Stimulated activated CD4-positive, alpha-beta T cell treated with anti-CD3 and anti-CD28 coated beads, Interleukin-2, amount 100 ng/mL, for 24 hours (primary cell): ENCODE results near the gene VMAC.

Source experiments
- DNase-seq, 2 donors: peaks; one replicate each; pipeline ENCODE4 v3.0.0-alpha.2; 2020

Gene VMAC

DNA sequence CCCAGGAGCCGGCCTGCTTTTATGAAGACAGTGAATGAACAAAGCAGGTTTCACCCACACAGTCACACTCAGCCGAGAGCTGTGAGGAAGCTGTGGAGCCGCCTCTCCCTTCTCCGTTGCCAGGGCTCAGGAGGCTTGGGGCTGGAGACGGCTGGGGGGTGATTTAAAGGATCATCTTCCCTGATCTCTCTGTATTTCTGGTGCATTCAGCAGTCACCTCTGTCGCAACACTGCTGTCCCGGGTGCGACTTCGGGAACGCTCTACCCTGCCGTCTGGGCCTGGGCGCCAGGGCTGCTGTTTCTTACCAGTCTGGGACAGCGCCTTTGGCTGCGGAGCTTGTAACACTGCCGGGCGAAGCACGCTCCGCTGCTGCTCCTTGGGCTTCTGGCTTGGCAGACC, 27.5 kb downstream of the VMAC start:
- DNase-seq, result no peak

- no peak for DNase-seq
These were observed 28.1 kb downstream of the VMAC start for GRCh38 chr19:5932609-5933262.

DNA sequence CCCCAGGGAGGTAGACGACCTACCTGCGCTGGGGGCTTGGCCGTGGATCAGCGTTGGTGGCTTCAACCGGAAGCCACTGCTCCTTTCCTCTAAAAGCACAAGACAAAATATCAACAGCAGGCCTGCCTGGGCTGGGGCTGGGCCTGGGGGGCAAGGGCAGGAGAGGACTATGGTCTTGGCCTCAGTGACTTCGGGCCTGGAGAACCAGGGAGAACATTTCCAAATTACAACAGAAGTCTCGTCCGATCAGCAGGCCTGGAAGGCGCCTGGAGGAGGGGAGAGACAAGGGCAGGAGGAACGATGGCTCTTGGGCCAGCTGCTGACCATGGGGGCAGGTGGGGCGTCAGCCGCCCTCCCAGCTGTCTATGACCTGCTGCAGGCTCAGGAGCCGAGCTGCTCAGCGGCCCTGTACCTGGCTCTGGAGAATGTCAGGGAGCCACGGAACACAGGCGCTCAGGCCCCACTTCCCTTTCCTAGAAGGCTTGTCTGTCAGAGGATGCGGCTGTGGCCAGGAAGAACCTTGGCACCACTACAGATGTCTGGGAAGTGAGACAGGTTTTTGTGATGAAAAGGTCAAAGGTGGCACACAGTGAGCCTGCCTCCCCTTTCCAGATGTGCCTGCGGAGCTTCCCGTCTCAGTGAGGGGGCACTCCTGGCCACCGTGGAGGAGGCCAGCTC, 28.9 kb downstream of the VMAC start:
- DNase-seq, result no peak

GRCh38 chr19:5934069-5934401, 29.4 kb downstream of the VMAC start:
- no peak for DNase-seq

GRCh38 chr19:5934774-5935472, 30.3 kb downstream of the VMAC start:
- no peak for DNase-seq

GRCh38 chr19:5935473-5936291, 31.0 kb downstream of the VMAC start:
- no peak for DNase-seq

DNA sequence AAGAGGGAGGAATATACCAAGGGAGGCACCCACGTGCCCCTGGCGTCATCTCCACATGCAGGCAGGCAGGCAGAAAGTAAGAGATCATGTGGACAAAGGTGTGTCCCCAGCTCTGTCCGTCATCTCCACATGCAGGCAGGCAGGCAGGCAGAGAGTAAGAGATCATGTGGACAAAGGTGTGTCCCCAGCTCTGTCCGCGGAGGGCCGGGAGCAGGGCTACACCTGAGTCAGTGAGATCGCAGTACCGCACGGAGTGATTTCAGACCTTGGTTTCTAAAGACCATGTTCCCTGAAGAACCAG, 31.6 kb downstream of the VMAC start:
- DNase-seq, result no peak

- no peak for DNase-seq
These were observed 32.9 kb downstream of the VMAC start for GRCh38 chr19:5937550-5937949.

GRCh38 chr19:5940260-5941208, 35.9 kb downstream of the VMAC start:
- no peak for DNase-seq

- DNase-seq, result no peak
These were observed 37.0 kb downstream of the VMAC start for GRCh38 chr19:5941673-5942072.

DNA sequence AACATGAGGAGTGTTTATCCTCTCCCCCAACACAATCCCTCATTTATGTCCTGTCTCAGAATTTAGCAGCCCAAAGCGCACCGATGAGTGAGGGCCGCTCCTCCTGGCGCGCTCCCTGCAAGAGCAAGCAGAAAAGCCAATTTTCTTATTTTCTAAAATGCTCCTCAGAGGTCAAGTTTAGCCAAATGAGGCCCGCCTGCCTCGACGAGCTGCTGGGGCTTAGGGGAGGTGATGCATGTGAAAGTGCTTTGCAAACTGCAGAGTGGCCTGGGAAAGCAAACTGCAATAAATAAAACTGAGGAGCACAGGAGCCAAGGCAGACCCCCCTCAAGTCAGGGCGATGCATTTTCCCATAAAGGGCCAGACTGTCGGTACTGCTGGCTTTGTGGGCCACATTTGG, 38.4 kb downstream of the VMAC start:
- no peak for DNase-seq

GRCh38 chr19:5943623-5944022, 39.0 kb downstream of the VMAC start:
- no peak for DNase-seq

GRCh38 chr19:5947435-5947834, 42.8 kb downstream of the VMAC start:
- no peak for DNase-seq

- DNase-seq, result peak in 1 of 2 donors; percentile 33
These were observed 44.3 kb downstream of the VMAC start for GRCh38 chr19:5948752-5949564.

DNA sequence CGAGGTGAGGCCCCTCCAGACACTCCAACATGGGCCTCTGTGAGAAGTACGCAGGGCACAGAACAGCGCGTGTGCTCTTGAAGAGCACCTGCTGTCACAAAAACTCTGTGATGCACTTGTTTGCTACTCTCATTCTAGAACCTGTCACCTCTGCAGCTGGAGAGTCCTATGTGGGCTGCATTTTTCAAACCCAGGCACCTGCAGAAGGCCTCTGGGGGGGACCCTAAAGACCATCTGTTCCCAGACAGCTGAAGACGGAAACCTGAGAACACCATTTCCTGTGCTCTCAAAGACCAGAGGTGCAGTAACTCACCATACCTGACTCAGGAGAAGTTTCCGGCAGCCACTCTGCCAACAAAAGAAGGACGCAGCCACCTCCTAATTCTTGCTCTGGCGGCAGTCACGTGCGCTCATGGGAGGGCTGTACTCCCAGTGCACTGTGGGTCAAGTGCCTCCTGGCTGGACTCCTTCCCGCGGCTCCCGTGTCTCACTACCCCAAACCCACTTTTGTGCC, 45.2 kb downstream of the VMAC start:
- DNase-seq, result peak; percentile 34 to 36

DNA sequence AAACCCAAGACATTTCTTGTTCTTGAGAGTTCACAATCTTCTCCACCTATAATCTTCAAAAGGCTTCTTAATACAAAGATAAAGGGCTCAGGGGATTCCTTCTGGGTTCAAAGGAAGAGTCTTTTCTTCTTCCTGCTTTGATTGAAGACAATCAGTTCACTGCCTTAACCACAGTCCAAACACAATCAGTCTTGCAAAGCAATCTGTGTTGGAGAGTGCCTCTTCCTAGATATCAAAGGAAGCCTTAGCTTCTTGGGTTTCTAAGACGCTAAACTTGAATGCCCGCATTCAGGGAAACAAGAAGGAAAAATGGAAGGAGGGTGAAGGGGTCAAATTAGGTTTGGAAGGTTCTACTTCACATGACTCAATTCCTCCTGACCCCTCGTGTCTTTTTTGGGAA, 46.1 kb downstream of the VMAC start:
- no peak for DNase-seq

DNA sequence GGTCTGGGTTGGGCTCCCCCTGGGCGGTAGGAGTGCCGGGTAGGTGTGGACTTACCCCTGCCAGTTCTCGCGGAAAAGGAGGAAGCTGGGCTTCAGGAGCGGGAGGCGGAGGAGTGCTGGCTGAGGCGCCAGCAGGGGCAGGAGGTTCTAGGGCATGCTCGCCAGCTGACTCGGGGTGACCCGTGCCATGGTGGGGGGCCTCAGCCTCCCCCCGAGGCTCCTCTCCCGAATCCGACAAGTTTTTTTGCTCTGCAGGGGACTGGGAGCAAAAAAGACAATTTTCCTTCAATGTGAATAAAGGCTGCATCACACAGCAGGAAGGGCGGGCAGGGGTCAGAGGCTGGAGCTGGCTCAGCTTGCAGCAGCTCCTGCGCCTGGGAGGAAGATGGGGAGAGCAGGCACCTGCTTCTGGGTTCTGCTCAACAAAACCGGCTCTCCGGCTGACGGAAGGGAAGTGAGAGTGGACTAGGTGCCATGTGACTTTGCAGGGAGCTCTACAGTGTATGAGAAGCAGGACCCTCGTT, 46.7 kb downstream of the VMAC start:
- DNase-seq, result no peak

GRCh38 chr19:5952193-5953029, 47.7 kb downstream of the VMAC start:
- no peak for DNase-seq

- DNase-seq, result no peak
These were observed 48.4 kb downstream of the VMAC start for GRCh38 chr19:5953030-5953589.
